GM12878 (cell line): Measurements from ENCODE around the gene RANBP6. TPM values are rescaled to one million over a fixed set of nuclear protein-coding genes. Genes with fewer than 3 reads are reported as not detected.

ENCODE experiments used
- ATAC-seq: fragments of 200-7000 bp; cut with Tn5 transposase; 3 replicates; pipeline ENCODE4 v1.9.1; 2020; ENCODE audit warnings: mild to moderate bottlenecking, moderate library complexity
- BruUV-seq: library from RNA; stranded (reverse); fragments of 400-500 nt; replicated peaks from 2 replicates; lab custom pipeline; 2021; lab: Mats Ljungman, UMichigan
- CTCF ChIA-PET: fragments of 300-600 bp; sonication (Branson Sonifier 250); formaldehyde crosslinking; extraction: SDS; loops from one replicate; lab custom pipeline; 2021; ENCODE audit warnings: inconsistent platforms; lab: Yijun Ruan, JAX
- POLR2A ChIA-PET: fragments of 350-600 bp; formaldehyde crosslinking; extraction: SDS; loops from one replicate; lab custom pipeline; 2021; ENCODE audit warnings: inconsistent platforms; lab: Charles Lee
- RAD21 ChIA-PET: fragments of 300-600 bp; sonication (Branson Sonifier 250); formaldehyde crosslinking; loops from one replicate; lab custom pipeline; 2023; ENCODE audit warnings: antibody characterized with exemption; ENCODE audit not compliant: unreplicated experiment; lab: Charles Lee
- SMC1A ChIA-PET: fragments of 300-600 bp; sonication (Branson Sonifier 250); formaldehyde crosslinking; loops from one replicate; lab custom pipeline; 2023; ENCODE audit not compliant: unreplicated experiment, uncharacterized antibody; lab: Charles Lee
- DNase-seq: peaks from one replicate; pipeline ENCODE4 v3.0.0-alpha.2; 2011; ENCODE audit warnings: low read depth, low spot score
- FAIRE-seq: peaks from 3 replicates; lab custom pipeline; 2011; peaks lifted over from hg19 to GRCh38; lab: Jason Lieb, UNC
- H2AFZ ChIP-seq: 2 replicates; pipeline ENCODE4 v1.6.0; 2011; ENCODE audit warnings: low read depth, low read length, control low read depth; ENCODE audit not compliant: control insufficient read depth
- H3K27ac ChIP-seq: 2 replicates; pipeline ENCODE4 v1.5.1; 2011; ENCODE audit warnings: control low read depth; ENCODE audit not compliant: control insufficient read depth, insufficient read depth
- H3K27me3 ChIP-seq, 2 experiments: replicated peaks in 1 of 2; 2 replicates each; pipeline versions ENCODE4 v1.6.0 to v1.6.1; 2011; ENCODE audit warnings: low read length in 1 of 2; ENCODE audit not compliant: control insufficient read depth in 2 of 2, insufficient read depth in 2 of 2
- H3K36me3 ChIP-seq, 2 experiments: 2 replicates each; pipeline ENCODE4 v1.5.1; 2011; ENCODE audit warnings: low read length in 1 of 2; ENCODE audit not compliant: control insufficient read depth in 2 of 2, insufficient read depth in 2 of 2
- H3K4me1 ChIP-seq: 2 replicates; pipeline ENCODE4 v1.6.1; 2011; ENCODE audit warnings: mild to moderate bottlenecking, low read length, moderate library complexity, mixed read lengths; ENCODE audit not compliant: control insufficient read depth, insufficient read depth
- H3K4me2 ChIP-seq: 2 replicates; pipeline ENCODE4 v1.6.0; 2011; ENCODE audit warnings: control low read depth; ENCODE audit not compliant: control insufficient read depth, insufficient read depth
- H3K4me3 ChIP-seq: fragments of 200-600 bp; sonication (generic); 2 replicates; pipeline ENCODE4 v1.5.1; 2016
- H3K79me2 ChIP-seq: 2 replicates; pipeline ENCODE4 v1.6.0; 2011; ENCODE audit warnings: low read length; ENCODE audit not compliant: control insufficient read depth, insufficient read depth
- H3K9ac ChIP-seq: 2 replicates; pipeline ENCODE4 v1.8.0; 2011; ENCODE audit warnings: low read length, control low read depth, mixed read lengths; ENCODE audit not compliant: control insufficient read depth, insufficient read depth
- H3K9me3 ChIP-seq: replicated peaks from 3 replicates; pipeline ENCODE4 v1.5.1; 2011; ENCODE audit warnings: mild to moderate bottlenecking, low read length; ENCODE audit not compliant: control insufficient read depth, insufficient read depth
- H4K20me1 ChIP-seq: 2 replicates; pipeline ENCODE4 v1.6.0; 2011; ENCODE audit not compliant: control insufficient read depth, insufficient read depth
- ASH2L ChIP-seq: fragments of 300-600, 200-600 bp; sonication (generic); IDR thresholded peaks from 2 replicates; pipeline ENCODE4 v1.6.1; 2017; ENCODE audit warnings: low read depth, mild to moderate bottlenecking, borderline replicate concordance
- BMI1 ChIP-seq: fragments of 450-650 bp; IDR thresholded peaks from 2 replicates; pipeline ENCODE4 v1.6.1; 2016; ENCODE audit warnings: mild to moderate bottlenecking, moderate library complexity, borderline replicate concordance
- SREBF2 ChIP-seq: IDR thresholded peaks from 2 replicates; pipeline ENCODE4 v1.6.1; 2012; ENCODE audit warnings: mild to moderate bottlenecking, low read length
- WGBS: methylation state at CpG from one replicate; pipeline ENCODE4 v1.1.6; 2016; ENCODE audit warnings: low lambda C conversion rate; ENCODE audit not compliant: insufficient replicate concordance, insufficient coverage; ENCODE audit errors: missing lambda C conversion rate; 5-methylcytosine and 5-hydroxymethylcytosine counted together
- in situ Hi-C: fragments of 300-500 bp; cut with MboI; formaldehyde crosslinking; loops from 9 replicates; pipeline ENCODE4 v1.14.3; 2018; ENCODE audit warnings: mixed read lengths
- intact Hi-C: fragments of 100-400 bp; cut with micrococcal nuclease; formaldehyde crosslinking; loops from one replicate; pipeline ENCODE4 v1.14.2; 2022; ENCODE audit not compliant: unreplicated experiment
- polyA plus RNA-seq, 11 experiments: library from polyadenylated mRNA; depleted of rRNA in 4 of 11; unstranded in 6 of 11; stranded (reverse) in 5 of 11; fragments of >200 nt; fragmentation: Nextera tagmentation in 4 of 11; fragmentation: Illumina TruSeq in 1 of 11; extraction: Ambion mirVana in 4 of 11; extraction: Trizol in 1 of 11; gene quantifications; 1 replicate in 1 of 11; 2 replicates in 10 of 11; pipeline versions ENCODE4 v1.2.1 to v1.2.3, GENCODE V29; 2011 to 2016; ENCODE audit warnings: inconsistent platforms in 2 of 11, missing spikeins in 2 of 11, low read depth in 1 of 11
- total RNA-seq, 4 experiments: library from RNA; depleted of rRNA in 3 of 4; stranded (reverse); fragments of >200 nt in 3 of 4; fragmentation: Illumina TruSeq in 1 of 4; extraction: Trizol in 1 of 4; gene quantifications; 2 replicates each; pipeline versions ENCODE4 v1.2.1 to v1.2.3, GENCODE V29; 2013 to 2021
- TF ChIP-seq, protein P1 (sequence below): IDR thresholded peaks from 2 replicates; pipeline ENCODE4 v1.6.1; 2012; ENCODE audit warnings: improper control_type of control experiment, low read depth, low read length; ENCODE audit not compliant: insufficient replicate concordance

RANBP6 gene
- total and polyA plus RNA-seq, 10 of the 15 experiments (the other 5 are each of a cell fraction or from before 2014, with no cell fraction given): 10.9 to 26.9 (median 19.4) TPM

DNA sequence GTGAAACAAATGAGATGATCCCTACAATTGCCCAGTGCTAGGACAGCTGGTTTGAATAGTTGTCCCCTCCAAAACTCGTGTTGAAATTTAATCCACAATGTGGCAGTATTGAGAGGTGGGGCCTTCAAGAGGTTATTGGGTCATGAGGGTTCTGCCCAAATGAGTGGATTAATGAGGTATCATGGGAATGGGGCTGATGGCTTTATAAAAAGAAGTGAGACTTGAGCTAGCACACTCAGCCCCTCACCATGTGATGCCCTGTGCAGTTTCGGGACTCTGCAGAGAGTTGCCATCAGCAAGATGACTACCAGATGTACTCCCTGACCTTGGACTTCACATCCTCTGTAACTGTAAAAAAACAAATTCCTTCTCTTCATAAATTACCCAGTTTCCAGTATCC is 33.1 kb downstream of the RANBP6 start:
- POLR2A ChIA-PET: no interaction called here
- H3K4me1 ChIP-seq: no peaks in the 10 kb centered on the region
- CTCF ChIA-PET: interaction anchor here (1.0 to 2.7 kb wide), 3 partner anchors 72 to 96 kb away, joined by 3 to 14 read pairs (median 5); no protein-coding TSS in a partner anchor
- H2AFZ ChIP-seq: no peak overlapping the region
- no peaks in the 10 kb centered on the region for H3K27me3 ChIP-seq
- H3K9me3 ChIP-seq: no peaks in the 10 kb centered on the region
- no peak for TF ChIP-seq BMI1
- peaks cover 0 to 3% of the 10 kb centered on the region in 2 experiments; a peak in 1 of 4 replicates for H3K36me3 ChIP-seq
- intact Hi-C loops: no loop called here
- H3K4me3 ChIP-seq: no peak overlapping the region
- RAD21 ChIA-PET: interaction anchor here (1.0 kb wide), 1 partner anchor 324 kb away, joined by 3 read pairs; no protein-coding TSS in a partner anchor
- H3K9ac ChIP-seq: no peak overlapping the region
- no peak overlapping the region for H3K27ac ChIP-seq
- H4K20me1 ChIP-seq: no peaks in the 10 kb centered on the region
- no peak overlapping the region for H3K4me2 ChIP-seq
- ATAC-seq (no peak), DNase-seq (no peak), FAIRE-seq (no peak)
- SMC1A ChIA-PET: interaction anchor here (1.1 to 2.7 kb wide), 2 partner anchors 10 to 11 kb away, joined by 3 to 12 read pairs; no protein-coding TSS in a partner anchor
- WGBS: 100% methylated on average over 2 of the region's 2 CpGs
- in situ Hi-C loops: no loop called here
- H3K79me2 ChIP-seq: no peaks in the 10 kb centered on the region
- BruUV-seq: no TSS peak

- Histone ChIP-seq H4K20me1 (no peaks in the 10 kb centered on the region), H3K4me2 (no peak overlapping the region), H2AFZ (no peak overlapping the region), H3K27me3 (no peaks in the 10 kb centered on the region), H3K36me3 (no peaks in the 10 kb centered on the region; a peak in 3 of 4 replicates), H3K4me3 (no peak overlapping the region), H3K9me3 (no peaks in the 10 kb centered on the region; the same call in 2 of the 3 replicates), H3K4me1 (peaks cover 4% of the 10 kb centered on the region; the same call in 1 of the 2 replicates), H3K79me2 (no peaks in the 10 kb centered on the region), H3K9ac (no peak overlapping the region), H3K27ac (no peak overlapping the region)
- intact Hi-C loops: no loop called here
- TF ChIP-seq ASH2L: no peak
- TF ChIP-seq SREBF2: no peak
- TF ChIP-seq, protein P1, sequence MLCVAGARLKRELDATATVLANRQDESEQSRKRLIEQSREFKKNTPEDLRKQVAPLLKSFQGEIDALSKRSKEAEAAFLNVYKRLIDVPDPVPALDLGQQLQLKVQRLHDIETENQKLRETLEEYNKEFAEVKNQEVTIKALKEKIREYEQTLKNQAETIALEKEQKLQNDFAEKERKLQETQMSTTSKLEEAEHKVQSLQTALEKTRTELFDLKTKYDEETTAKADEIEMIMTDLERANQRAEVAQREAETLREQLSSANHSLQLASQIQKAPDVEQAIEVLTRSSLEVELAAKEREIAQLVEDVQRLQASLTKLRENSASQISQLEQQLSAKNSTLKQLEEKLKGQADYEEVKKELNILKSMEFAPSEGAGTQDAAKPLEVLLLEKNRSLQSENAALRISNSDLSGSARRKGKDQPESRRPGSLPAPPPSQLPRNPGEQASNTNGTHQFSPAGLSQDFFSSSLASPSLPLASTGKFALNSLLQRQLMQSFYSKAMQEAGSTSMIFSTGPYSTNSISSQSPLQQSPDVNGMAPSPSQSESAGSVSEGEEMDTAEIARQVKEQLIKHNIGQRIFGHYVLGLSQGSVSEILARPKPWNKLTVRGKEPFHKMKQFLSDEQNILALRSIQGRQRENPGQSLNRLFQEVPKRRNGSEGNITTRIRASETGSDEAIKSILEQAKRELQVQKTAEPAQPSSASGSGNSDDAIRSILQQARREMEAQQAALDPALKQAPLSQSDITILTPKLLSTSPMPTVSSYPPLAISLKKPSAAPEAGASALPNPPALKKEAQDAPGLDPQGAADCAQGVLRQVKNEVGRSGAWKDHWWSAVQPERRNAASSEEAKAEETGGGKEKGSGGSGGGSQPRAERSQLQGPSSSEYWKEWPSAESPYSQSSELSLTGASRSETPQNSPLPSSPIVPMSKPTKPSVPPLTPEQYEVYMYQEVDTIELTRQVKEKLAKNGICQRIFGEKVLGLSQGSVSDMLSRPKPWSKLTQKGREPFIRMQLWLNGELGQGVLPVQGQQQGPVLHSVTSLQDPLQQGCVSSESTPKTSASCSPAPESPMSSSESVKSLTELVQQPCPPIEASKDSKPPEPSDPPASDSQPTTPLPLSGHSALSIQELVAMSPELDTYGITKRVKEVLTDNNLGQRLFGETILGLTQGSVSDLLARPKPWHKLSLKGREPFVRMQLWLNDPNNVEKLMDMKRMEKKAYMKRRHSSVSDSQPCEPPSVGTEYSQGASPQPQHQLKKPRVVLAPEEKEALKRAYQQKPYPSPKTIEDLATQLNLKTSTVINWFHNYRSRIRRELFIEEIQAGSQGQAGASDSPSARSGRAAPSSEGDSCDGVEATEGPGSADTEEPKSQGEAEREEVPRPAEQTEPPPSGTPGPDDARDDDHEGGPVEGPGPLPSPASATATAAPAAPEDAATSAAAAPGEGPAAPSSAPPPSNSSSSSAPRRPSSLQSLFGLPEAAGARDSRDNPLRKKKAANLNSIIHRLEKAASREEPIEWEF: no peak
- DNase-seq (no peak), FAIRE-seq (no peak), ATAC-seq (no peak)
- RAD21 ChIA-PET: interaction anchor here (0.8 to 4.7 kb wide), 3 partner anchors 37 to 92 kb away, joined by 3 to 79 read pairs (median 6); partner anchors contain the start of gene RANBP6
- SMC1A ChIA-PET: interaction anchor here (1.0 to 6.8 kb wide), 6 partner anchors 16 to 92 kb away, joined by 3 to 119 read pairs (median 3); no protein-coding TSS in a partner anchor
- POLR2A ChIA-PET: interaction anchor here (1.0 to 1.2 kb wide), 2 partner anchors 10 to 56 kb away, joined by 3 to 4 read pairs; no protein-coding TSS in a partner anchor
- CTCF ChIA-PET: interaction anchor here (0.5 to 5.0 kb wide), 9 partner anchors 10 to 589 kb away, joined by 3 to 117 read pairs (median 4); no protein-coding TSS in a partner anchor
- in situ Hi-C loops: no loop called here
- WGBS: 96% methylated on average over 1 of the region's 1 CpG
- BruUV-seq: no TSS peak
Observed at GRCh38 chr9:5978523-5978922, 36.9 kb downstream of the RANBP6 start.
